Astrocyte of the cerebellum (primary cell): ENCODE measurements around the gene ADCY3.

Experiments used
- DNase-seq: peaks from one replicate; pipeline ENCODE4 v3.0.0-alpha.2; 2011; ENCODE audit warnings: low read depth
- H3K4me3 ChIP-seq: 2 replicates; pipeline ENCODE4 v1.5.1; 2011; ENCODE audit warnings: mild to moderate bottlenecking, low read depth, low read length, moderate library complexity
- in situ Hi-C: cut with HindIII; loops from 2 replicates; pipeline ENCODE4 v1.10.0; 2017; ENCODE audit warnings: low sequenced_read_pairs
- TF ChIP-seq, protein P1 (sequence below): IDR thresholded peaks from 2 replicates; pipeline ENCODE4 v1.5.1; 2012; ENCODE audit warnings: low read length, low read depth, moderate library complexity, mild to moderate bottlenecking; ENCODE audit errors: missing control alignments

ADCY3 gene

GRCh38 chr2:24889221-24889620, 30.8 kb downstream of the ADCY3 start:
- DNase-seq, result no peak
- in situ Hi-C loops, result no loop called here
- no peak overlapping the region for H3K4me3 ChIP-seq
- TF ChIP-seq, protein P1, sequence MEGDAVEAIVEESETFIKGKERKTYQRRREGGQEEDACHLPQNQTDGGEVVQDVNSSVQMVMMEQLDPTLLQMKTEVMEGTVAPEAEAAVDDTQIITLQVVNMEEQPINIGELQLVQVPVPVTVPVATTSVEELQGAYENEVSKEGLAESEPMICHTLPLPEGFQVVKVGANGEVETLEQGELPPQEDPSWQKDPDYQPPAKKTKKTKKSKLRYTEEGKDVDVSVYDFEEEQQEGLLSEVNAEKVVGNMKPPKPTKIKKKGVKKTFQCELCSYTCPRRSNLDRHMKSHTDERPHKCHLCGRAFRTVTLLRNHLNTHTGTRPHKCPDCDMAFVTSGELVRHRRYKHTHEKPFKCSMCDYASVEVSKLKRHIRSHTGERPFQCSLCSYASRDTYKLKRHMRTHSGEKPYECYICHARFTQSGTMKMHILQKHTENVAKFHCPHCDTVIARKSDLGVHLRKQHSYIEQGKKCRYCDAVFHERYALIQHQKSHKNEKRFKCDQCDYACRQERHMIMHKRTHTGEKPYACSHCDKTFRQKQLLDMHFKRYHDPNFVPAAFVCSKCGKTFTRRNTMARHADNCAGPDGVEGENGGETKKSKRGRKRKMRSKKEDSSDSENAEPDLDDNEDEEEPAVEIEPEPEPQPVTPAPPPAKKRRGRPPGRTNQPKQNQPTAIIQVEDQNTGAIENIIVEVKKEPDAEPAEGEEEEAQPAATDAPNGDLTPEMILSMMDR, result no peak

DNA sequence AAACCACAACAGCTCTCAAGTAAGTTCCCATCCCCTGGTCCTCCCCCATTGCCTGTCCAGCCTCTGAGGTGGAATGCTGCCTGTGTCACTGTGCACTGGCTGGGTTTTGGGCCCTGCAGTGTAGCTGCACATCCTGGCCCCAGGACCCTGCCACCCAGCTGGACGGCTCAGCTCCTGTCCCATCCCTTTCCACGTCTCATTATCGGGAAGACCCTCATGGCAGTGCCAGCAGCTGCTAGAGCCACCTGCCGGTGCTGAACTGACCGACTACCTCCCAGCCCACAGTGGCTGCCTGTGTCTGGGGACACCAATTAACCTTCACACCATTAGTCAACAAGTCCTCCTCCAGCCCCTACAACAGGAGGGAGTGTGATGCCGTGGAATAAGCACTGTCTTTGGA, 31.9 kb downstream of the ADCY3 start:
- no peak overlapping the region for H3K4me3 ChIP-seq
- TF ChIP-seq, protein P1, result no peak
- DNase-seq, result no peak
- in situ Hi-C loops, result no loop called here

GRCh38 chr2:24887307-24887874, 32.6 kb downstream of the ADCY3 start:
- no peak overlapping the region for H3K4me3 ChIP-seq
- no peak for DNase-seq
- in situ Hi-C loops, result no loop called here
- TF ChIP-seq, protein P1, result no peak

DNA sequence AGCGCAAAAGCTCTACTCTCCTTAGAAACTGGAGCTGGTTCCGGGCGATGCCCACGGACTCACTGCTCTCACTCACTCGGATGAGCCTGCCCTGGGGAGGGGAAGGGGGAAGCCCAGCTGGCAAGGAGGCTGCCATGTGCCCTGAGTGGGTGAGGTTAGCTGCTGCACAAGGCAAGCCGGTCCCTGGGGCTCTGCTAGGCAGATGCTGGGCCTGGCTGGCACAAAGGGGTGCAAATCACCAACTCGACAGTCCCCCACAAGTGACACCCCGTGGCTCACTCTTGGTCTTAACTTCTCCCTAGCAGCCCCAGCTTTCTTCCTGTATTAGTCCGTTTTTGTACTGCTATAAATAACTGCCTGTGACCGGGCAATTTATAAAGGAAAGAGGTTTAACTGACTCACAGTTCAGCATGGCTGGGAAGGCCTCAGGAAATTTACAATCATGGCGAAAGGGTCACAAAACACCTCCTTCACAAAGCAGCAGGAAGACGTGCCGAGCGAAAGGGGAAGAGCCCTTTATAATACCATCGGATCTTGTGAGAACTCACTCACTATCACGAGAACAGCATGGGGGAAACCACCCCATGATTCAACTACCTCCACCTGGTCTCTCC, 33.2 kb downstream of the ADCY3 start:
- no peak overlapping the region for H3K4me3 ChIP-seq
- DNase-seq, result no peak
- TF ChIP-seq, protein P1, result no peak
- in situ Hi-C loops, result no loop called here

- in situ Hi-C loops, result no loop called here
- H3K4me3 ChIP-seq, result no peak overlapping the region
- TF ChIP-seq, protein P1, result no peak
- no peak for DNase-seq
These were observed 33.9 kb downstream of the ADCY3 start for GRCh38 chr2:24886126-24886501.

GRCh38 chr2:24885221-24886125, 34.6 kb downstream of the ADCY3 start:
- in situ Hi-C loops, result no loop called here
- no peak for DNase-seq
- TF ChIP-seq, protein P1, result no peak
- H3K4me3 ChIP-seq, result no peak overlapping the region
